NOMO-1 treated with DMSO at 0.1 percent for 48 hours (cell line): Measurements from ENCODE around the gene APOL6.
"Not testable (repeated sequence)": the region's sequence is repeated elsewhere in the genome, so short reads cannot be mapped to it uniquely, and the experiment has no call there.

ENCODE experiments used
- DNase-seq: peaks from one replicate; lab custom pipeline; 2025; ENCODE audit not compliant: unreplicated experiment; lab: John Stamatoyannopoulos, UW

Gene APOL6

DNA sequence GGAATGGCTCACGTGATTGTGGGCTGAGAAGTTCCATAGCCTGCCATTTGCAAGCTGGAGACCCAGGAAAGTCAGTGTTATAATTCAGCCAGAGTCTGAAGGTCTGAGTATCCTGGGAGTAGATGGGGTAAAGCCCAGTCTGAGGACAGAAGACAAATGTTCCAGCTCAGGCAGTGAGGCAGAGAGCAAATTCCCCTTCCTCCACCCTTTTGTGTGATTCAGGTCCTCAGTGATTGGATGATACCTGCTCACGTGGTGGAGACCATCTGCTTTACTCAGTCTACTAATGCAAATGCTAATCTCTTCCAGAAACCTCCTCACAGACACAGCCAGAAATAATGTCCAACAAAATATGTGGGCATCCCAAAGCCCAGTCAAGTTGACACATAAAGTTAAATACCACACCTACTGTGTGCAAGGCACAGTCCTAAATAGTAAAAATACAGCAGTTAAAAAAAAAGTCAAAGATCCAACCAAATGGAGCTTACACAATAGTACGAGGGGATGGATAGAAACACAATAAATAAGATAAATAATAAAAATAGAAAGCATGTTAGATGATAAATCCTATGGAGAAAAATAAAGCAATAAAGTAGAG is 13.2 kb upstream of the APOL6 start:
- DNase-seq, result no peak

GRCh38 chr22:35637254-35637653 is 11.0 kb upstream of the APOL6 start:
- no peak for DNase-seq

DNA sequence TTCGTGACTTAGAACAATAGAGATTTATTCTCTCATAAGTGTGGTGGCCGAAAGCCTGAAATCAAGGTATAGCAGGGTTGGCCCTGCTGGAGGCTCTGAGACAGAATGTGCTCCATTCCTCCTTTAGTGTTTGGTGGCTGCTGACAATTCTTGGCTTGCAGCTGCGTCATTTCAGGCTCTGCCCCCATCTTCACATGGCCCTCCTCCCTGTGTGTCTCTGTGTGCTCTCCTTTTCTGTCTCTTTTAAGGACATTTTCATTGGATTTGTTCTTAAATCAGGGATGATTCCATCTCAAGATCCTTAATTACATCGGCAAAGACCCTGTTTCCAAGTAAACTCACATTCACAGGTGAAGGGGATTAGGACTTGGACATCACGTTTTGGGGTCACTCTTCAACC is 10.2 kb upstream of the APOL6 start:
- DNase-seq, result no peak

GRCh38 chr22:35638410-35638809 is 9.8 kb upstream of the APOL6 start:
- DNase-seq, result no peak

DNA sequence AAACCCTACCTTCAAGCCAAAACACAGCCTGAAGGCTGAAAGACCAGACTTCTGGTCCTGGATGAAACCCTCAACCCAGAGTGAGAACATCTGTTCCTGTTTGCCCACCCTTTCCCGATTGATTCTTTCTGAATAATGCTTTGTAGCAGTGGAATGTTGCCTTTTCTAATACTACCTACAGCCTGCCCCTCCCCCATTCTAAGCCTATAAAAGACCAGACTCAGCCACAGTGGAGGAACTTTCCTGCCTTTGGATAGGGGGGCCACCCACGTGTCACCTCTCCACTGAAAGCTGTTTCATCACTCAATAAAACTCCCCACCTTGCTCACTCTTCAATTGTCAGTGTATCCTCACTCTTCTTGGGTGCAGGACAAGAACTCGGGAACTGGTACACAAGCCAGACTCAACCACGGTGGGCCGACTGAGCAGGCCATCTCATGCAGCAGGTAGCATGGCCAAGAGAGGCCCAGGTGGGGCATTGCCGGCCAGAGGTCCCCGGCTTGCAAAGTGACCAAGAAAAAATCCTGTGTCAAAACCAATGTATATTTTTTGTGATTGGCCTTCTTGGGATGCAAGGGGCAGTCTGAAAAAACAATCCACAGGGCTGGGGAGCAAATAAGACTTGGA is 6.6 kb upstream of the APOL6 start:
- no peak for DNase-seq

DNA sequence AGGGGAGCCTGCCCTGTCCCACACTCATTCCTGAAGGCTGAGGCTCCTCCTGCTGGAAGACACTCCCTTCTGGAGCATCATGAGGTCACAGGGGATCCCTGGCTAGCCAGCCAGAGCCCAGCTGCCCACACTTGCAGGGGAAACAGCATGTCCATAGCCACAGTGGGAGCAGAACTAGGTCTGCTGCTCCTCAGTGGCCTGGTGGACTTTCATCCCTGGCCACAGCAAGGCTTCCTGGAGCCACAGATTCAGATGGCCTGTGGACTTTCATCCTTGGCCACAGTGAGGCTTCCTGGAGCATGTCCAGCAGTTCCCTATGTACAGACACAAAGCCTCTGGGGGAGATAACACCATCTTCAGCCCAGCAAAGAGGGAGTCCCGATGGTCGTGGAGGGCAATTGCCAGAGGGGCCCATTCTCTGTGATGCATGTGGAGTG is 5.9 kb upstream of the APOL6 start:
- no peak for DNase-seq

GRCh38 chr22:35643991-35644390 is 4.3 kb upstream of the APOL6 start:
- DNase-seq, result no peak

DNA sequence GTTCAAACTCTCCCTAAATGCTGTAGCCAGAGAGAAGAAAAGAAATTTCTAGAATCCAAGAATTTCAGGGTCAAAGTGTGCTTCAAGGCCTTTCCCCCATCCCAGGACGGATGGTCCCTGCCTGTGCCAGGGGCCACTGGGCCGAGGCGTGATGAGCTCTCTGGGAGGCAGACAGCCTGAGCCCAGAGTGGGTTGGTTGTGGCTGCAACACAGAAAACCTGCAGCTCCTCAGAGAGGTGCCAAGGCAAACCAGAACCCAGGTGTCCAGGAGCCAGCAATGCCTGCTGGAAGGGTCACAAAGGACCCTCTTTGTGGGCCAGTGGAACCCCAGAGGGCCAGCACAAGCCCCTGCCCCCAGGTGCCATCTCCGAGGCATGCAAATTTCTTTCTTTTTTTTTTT is 2.6 kb upstream of the APOL6 start:
- DNase-seq, result no peak

DNA sequence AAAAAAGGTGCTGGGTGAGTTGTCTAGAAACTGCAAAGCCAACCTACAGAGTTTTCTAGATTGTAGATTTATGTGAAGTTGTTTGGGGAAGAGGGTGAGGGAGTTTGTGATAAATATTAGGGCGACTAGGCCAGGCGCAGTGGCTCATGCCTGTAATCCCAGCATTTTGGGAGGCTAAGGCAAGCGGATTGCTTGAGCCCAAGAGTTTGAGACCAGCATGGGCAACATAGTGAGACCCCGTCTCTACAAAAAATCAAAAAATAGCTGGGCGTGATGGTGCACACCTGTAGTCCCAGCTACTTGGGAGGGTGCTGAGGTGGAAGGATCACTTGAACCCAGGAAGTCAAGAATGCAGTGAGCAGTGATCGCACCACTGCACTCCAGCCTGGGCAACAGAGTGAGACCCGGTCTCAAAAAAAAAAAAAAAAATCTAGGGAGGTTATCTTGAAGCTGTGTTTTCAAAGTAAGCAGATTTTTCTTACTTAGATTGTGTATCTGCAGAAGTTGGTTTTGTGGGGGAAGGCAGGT is 844 bp downstream of the APOL6 start:
- DNase-seq, result no peak

- DNase-seq, result no peak
Observed at GRCh38 chr22:35649636-35650250, 1.5 kb downstream of the APOL6 start.

DNA sequence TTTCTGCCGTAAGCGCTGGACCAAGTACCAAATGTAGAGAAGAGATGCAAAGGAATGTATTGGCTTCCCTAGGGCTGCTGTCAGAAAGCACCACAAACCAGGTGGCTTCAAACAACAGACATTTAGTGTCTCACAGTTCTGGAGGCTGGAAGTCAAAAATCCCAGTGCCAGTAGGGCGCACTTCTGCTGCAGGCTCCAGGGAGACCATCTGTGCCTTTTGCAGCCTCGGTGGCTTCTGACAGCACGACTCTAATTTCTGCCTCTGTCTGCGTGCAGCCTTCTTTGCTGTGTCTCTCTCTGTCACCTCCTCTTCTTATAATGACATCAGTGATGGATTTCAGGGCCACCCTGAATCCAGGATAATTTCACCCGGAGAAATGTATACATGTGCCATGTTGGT is 2.8 kb downstream of the APOL6 start:
- DNase-seq, result no peak

DNA sequence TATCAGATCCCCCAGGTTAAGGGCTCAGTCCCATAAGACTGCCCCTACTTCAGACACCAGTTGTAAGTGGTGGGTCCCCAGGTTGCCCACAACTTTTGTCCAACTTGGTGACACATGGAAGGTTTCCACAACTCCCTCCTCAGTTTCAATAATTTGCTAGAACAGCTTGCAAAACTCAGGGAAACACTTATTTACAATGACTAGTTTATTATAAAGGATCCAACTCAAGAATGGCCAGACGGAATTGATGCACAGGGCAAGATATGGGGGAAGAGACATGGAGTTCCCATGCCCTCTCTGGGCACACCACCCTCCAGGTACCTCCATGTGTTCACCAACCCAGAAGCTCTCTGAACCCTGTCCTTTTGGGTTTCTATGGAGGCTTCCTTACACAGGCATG is 5.6 kb downstream of the APOL6 start:
- DNase-seq, result no peak

GRCh38 chr22:35656284-35656752 is 8.1 kb downstream of the APOL6 start:
- no peak for DNase-seq

DNA sequence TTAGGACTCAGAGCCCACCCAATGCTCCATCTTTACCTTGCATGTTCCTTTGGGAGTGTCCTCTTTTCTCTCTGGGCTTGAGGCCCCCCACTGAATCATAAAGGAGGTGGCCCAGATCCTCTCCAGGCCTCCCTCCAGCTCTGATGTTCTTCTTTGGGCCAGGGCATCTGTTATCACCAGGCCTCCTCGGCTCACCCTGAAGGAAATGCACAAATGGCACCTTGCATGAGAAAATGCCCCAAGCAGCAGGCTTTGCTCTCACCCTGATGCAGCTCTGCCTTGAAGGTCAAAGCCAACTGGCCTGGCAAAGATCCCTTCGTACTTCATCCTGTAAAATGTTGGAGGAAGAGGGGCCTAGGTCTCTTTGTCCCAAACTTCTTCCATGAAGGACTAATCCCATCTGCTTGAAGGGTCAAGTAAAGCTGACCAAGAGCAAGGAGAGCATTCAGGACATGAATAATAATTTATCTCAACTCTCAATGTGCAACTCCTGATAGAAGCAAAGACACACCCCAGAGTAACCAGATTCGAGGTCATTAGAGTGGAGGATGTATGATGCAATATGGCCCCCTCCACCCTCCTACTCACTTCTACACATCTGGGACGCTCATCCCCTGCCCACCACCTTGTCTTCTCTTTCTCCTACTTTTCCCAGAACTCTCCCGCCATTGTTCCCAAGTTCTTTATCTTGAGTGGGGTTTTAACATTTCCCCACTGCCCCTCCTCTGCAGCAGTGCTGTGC is 9.5 kb downstream of the APOL6 start:
- DNase-seq, result no peak

GRCh38 chr22:35660291-35661127 is 12.3 kb downstream of the APOL6 start:
- DNase-seq, result peak; percentile 64

DNA sequence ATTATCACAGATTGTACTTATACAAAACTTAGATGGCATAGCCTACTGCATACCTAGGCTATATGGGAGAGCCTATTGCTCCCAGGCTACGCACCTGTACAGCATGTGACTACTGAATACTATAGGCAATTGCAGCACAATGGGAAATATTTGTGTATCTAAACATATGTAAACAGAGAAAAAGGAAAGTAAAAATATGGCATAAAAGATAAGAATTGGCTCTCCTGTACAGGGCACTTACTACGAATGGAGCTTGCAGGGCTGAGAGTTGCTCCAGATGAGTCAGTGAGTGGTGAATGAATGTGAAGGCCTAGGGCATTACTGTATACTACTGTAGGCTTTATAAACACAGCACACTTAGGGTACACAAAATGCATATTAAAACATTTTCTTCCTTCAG is 13.2 kb downstream of the APOL6 start:
- no peak for DNase-seq

GRCh38 chr22:35662914-35663313 is 14.7 kb downstream of the APOL6 start:
- DNase-seq, result peak; percentile 38

DNA sequence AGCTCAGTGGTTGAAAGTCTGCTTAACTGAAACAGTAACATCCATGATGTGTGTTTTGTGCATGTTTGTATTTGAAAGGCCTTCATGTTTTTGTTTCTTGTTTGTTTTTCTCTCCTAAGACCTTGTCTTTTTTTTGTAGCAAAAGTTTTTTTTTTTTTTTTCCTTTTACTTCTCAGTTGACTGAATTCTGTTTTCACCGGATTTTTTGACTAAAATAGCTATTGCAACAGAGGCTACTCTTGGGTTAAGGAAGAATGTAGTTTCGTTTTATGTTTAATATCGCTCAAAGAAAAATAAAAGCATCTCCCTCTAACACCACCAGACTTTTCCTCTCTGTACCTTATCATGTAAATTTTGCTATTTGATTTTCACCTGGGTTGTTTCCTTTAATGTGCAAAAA is 15.1 kb downstream of the APOL6 start:
- peak; percentile 78 for DNase-seq

- DNase-seq, result no peak
Observed at GRCh38 chr22:35664955-35665587, 16.8 kb downstream of the APOL6 start.

GRCh38 chr22:35666699-35667098 is 18.5 kb downstream of the APOL6 start:
- not testable (repeated sequence) for DNase-seq
